Neuronal stem cell (in vitro differentiated cells): ENCODE results near the gene DLG3.
"Not testable (repeated sequence)": the region's sequence is repeated elsewhere in the genome, so short reads cannot be mapped to it uniquely, and the experiment has no call there.

Experiments
- DNase-seq: peaks from one replicate; pipeline ENCODE4 v3.0.0-alpha.2; 2013; ENCODE audit warnings: low spot score
- H2AFZ ChIP-seq: one replicate; pipeline ENCODE4 v1.6.1; 2013; ENCODE audit warnings: mild to moderate bottlenecking, low read length, inconsistent platforms
- H2AK5ac ChIP-seq: 2 replicates; pipeline ENCODE4 v1.6.1; 2013; ENCODE audit warnings: low read depth, mild to moderate bottlenecking, inconsistent platforms, low read length, moderate library complexity, mixed read lengths
- H2BK120ac ChIP-seq: 2 replicates; pipeline ENCODE4 v1.6.1; 2013; ENCODE audit warnings: low read depth, mild to moderate bottlenecking, inconsistent platforms, low read length, moderate library complexity, mixed read lengths
- H2BK12ac ChIP-seq: one replicate; pipeline ENCODE4 v1.6.1; 2013; ENCODE audit warnings: low read length, inconsistent platforms
- H2BK15ac ChIP-seq: 2 replicates; pipeline ENCODE4 v1.6.1; 2013; ENCODE audit warnings: mild to moderate bottlenecking, low read length, inconsistent platforms, mixed read lengths
- H2BK5ac ChIP-seq: one replicate; pipeline ENCODE4 v1.6.1; 2013; ENCODE audit warnings: inconsistent platforms, mild to moderate bottlenecking, low read length, moderate library complexity
- H3K14ac ChIP-seq: one replicate; pipeline ENCODE4 v1.6.1; 2013; ENCODE audit warnings: low read length, inconsistent platforms
- H3K18ac ChIP-seq: 2 replicates; pipeline ENCODE4 v1.6.1; 2013; ENCODE audit warnings: low read length, inconsistent platforms
- H3K23ac ChIP-seq: 2 replicates; pipeline ENCODE4 v1.6.1; 2013; ENCODE audit warnings: low read depth, mild to moderate bottlenecking, mixed read lengths, low read length, inconsistent platforms; ENCODE audit not compliant: poor library complexity
- H3K27ac ChIP-seq: replicated peaks from 3 replicates; pipeline ENCODE4 v1.5.1; 2013; ENCODE audit warnings: low read length, inconsistent platforms
- H3K27me3 ChIP-seq, 3 experiments: 2 replicates each; pipeline ENCODE4 v1.6.1; 2013; ENCODE audit warnings: low read length in 3 of 3, mild to moderate bottlenecking in 2 of 3, inconsistent platforms in 1 of 3, low read depth in 1 of 3, mixed read lengths in 1 of 3, moderate library complexity in 1 of 3; ENCODE audit not compliant: control insufficient read depth in 3 of 3, insufficient read depth in 3 of 3
- H3K36me3 ChIP-seq, 2 donors: replicated peaks in 1 of 2; 2 replicates each; pipeline ENCODE4 v1.6.1; 2013; ENCODE audit warnings: low read length in 2 of 2; ENCODE audit not compliant: control insufficient read depth in 2 of 2, insufficient read depth in 2 of 2
- H3K4ac ChIP-seq: 2 replicates; pipeline ENCODE4 v1.6.1; 2013; ENCODE audit warnings: inconsistent platforms, mild to moderate bottlenecking, low read length, moderate library complexity
- H3K4me1 ChIP-seq, 2 donors: 1 replicate in 1 of 2; 2 replicates in 1 of 2; pipeline ENCODE4 v1.6.1; 2013; ENCODE audit warnings: low read length in 2 of 2, low read depth in 1 of 2; ENCODE audit not compliant: control insufficient read depth in 2 of 2, insufficient read depth in 1 of 2
- H3K4me2 ChIP-seq: one replicate; pipeline ENCODE4 v1.6.1; 2013; ENCODE audit warnings: mild to moderate bottlenecking, low read length, inconsistent platforms; ENCODE audit not compliant: insufficient read depth, poor library complexity, severe bottlenecking
- H3K4me3 ChIP-seq, 2 donors: 2 replicates each; pipeline ENCODE4 v1.5.1; 2013; ENCODE audit warnings: low read length in 2 of 2, mild to moderate bottlenecking in 2 of 2, inconsistent platforms in 1 of 2, moderate library complexity in 1 of 2
- H3K79me1 ChIP-seq: one replicate; pipeline ENCODE4 v1.6.1; 2013; ENCODE audit warnings: low read depth, mild to moderate bottlenecking, inconsistent platforms, low read length, moderate library complexity
- H3K9ac ChIP-seq: one replicate; pipeline ENCODE4 v1.6.1; 2013; ENCODE audit warnings: mild to moderate bottlenecking, low read depth, low read length, inconsistent platforms; ENCODE audit not compliant: poor library complexity
- H3K9me3 ChIP-seq, 2 donors: replicated peaks in 1 of 2; 2 replicates each; pipeline versions ENCODE3 to v1.6.1; 2013; ENCODE audit warnings: low read length in 2 of 2, mild to moderate bottlenecking in 2 of 2, inconsistent platforms in 1 of 2, low read depth in 1 of 2, mixed read lengths in 1 of 2, moderate library complexity in 1 of 2; ENCODE audit not compliant: control insufficient read depth in 2 of 2, insufficient read depth in 1 of 2
- H4K8ac ChIP-seq: one replicate; pipeline ENCODE4 v1.6.1; 2013; ENCODE audit warnings: low read depth, mild to moderate bottlenecking, inconsistent platforms, low read length, moderate library complexity
- H4K91ac ChIP-seq: one replicate; pipeline ENCODE4 v1.6.1; 2013; ENCODE audit warnings: low read length, low read depth, mild to moderate bottlenecking, inconsistent platforms; ENCODE audit not compliant: poor library complexity
- WGBS, 2 donors: extraction: QIAGEN DNeasy Blood & Tissue Kit; methylation state at CpG; one replicate each; pipeline ENCODE4 v1.1.7; 2013; ENCODE audit warnings: missing lambda C conversion rate in 2 of 2, mixed read lengths in 1 of 2; ENCODE audit not compliant: insufficient read length in 2 of 2, insufficient replicate concordance in 1 of 2; ENCODE audit errors: extremely low coverage in 2 of 2; 5-methylcytosine and 5-hydroxymethylcytosine counted together

The DLG3 gene

DNA sequence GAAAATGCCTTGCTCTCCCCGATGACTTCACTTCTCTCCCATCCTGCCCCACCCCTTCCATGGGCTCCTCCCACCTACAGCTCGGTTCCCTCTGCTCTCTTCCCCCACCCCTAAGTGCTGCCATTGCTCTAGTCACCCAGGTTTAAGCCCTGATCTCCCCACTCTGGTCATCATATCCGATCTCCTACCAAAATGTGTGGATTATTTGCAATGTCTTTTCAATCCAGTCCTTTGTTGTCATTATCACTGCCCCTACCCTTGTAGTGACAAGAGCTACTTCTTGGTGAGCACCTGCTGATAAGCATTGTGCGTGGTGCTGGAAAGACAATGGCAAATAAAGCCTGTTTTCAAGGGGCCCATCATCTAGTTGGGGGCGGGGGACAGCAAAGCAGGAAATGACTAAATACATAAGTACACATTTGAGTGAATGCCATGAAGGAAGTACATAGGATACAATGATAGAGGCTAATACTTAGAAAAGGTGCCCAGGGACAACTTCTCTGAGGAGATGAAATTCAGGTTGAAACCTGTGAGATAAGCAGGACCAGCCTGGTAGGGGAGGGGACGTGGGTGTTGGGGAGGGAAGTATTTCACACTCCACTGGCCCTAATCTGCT lies 63.8 kb downstream of the DLG3 start:
- Histone ChIP-seq H3K79me1 (no peaks in the 10 kb centered on the region), H3K9me3 (no peaks in the 10 kb centered on the region), H3K27me3 (no peaks in the 10 kb centered on the region), H2AK5ac (no peak overlapping the region), H3K4me3 (no peak overlapping the region), H3K4ac (no peak overlapping the region), H4K8ac (no peak overlapping the region), H3K9ac (no peak overlapping the region), H3K14ac (no peak overlapping the region), H3K18ac (no peak overlapping the region), H2BK15ac (no peak overlapping the region), H2BK5ac (no peak overlapping the region), H3K36me3 (peaks cover 0 to 19% of the 10 kb centered on the region in 2 donors), H3K4me2 (no peak overlapping the region), H2AFZ (no peak overlapping the region), H2BK12ac (no peak overlapping the region), H4K91ac (no peak overlapping the region), H3K4me1 (no peaks in the 10 kb centered on the region), H3K27ac (no peak overlapping the region), H2BK120ac (no peak overlapping the region), H3K23ac (no peak overlapping the region)
- no CpG with 5 or more reads among the region's 6 CpGs for WGBS, 2 donors
- no peak for DNase-seq

DNA sequence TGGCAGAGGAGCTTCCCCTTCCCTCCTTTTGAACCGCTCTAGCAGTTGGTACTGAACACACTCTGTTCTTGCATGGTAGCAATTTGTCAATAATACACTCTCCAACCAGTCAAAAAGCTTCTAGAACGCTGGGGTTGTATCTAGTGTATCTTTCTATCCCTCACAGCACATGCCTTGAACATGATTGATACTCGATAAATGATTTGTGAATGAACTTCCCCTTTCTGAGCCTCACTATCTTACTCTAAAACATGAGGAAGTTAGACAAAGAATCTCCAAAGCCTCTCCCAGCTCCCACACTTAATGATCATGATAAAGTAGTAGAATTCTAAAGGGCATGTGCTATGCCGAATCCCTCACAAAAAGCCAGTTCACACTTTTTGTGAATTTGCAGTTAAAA lies 64.4 kb downstream of the DLG3 start:
- no peaks in the 10 kb centered on the region for H3K27me3 ChIP-seq
- H2BK15ac ChIP-seq: no peak overlapping the region
- H3K18ac ChIP-seq: no peak overlapping the region
- H3K4ac ChIP-seq: no peak overlapping the region
- WGBS, 2 donors: no CpG with 5 or more reads among the region's 4 CpGs
- no peak for DNase-seq
- no peak overlapping the region for H2BK120ac ChIP-seq
- H2BK5ac ChIP-seq: no peak overlapping the region
- H3K79me1 ChIP-seq: no peaks in the 10 kb centered on the region
- no peak overlapping the region for H3K23ac ChIP-seq
- H3K9me3 ChIP-seq: no peaks in the 10 kb centered on the region
- H3K14ac ChIP-seq: no peak overlapping the region
- no peak overlapping the region for H4K8ac ChIP-seq
- no peaks in the 10 kb centered on the region for H3K4me1 ChIP-seq
- H2BK12ac ChIP-seq: no peak overlapping the region
- no peak overlapping the region for H2AK5ac ChIP-seq
- peaks cover 0 to 12% of the 10 kb centered on the region in 2 donors for H3K36me3 ChIP-seq
- no peak overlapping the region for H3K27ac ChIP-seq
- H3K4me2 ChIP-seq: no peak overlapping the region
- H2AFZ ChIP-seq: no peak overlapping the region
- H4K91ac ChIP-seq: no peak overlapping the region
- no peak overlapping the region for H3K4me3 ChIP-seq
- no peak overlapping the region for H3K9ac ChIP-seq

DNA sequence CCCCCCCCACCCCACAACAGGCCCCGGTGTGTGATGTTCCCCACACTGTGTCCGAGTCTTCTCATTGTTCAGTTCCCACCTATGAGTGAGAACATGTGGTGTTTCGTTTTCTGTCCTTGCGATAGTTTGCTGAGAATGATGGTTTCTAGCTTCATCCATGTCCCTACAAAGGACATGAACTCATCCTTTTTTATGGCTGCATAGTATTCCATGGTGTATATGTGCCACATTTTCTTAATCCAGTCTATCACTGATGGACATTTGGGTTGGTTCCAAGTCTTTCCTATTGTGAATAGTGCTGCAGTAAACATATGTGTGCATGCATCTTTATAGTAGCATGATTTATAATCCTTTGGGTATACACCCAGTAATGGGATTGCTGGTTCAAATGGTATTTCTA lies 70.6 kb downstream of the DLG3 start:
- WGBS, 2 donors: no CpG with 5 or more reads among the region's 4 CpGs
- H3K27me3 ChIP-seq, H3K79me1 ChIP-seq: not testable (repeated sequence)

DNA sequence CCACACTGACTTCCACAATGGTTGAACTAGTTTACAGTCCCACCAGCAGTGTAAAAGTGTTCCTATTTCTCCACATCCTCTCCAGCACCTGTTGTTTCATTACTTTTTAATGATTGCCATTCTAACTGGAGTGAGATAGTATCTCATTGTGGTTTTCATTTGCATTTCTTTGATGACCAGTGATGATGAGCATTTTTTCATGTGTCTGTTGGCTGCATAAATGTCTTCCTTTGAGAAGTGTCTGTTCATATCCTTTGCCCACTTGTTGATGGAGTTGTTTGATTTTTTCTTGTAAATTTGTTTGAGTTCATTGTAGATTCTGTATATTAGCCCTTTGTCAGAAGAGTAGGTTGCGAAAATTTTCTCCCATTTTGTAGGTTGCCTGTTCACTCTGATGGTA lies 71.1 kb downstream of the DLG3 start:
- not testable (repeated sequence) for H3K18ac ChIP-seq, H2BK5ac ChIP-seq, H2AFZ ChIP-seq, H3K14ac ChIP-seq, H2BK15ac ChIP-seq, H2BK120ac ChIP-seq, H3K4me1 ChIP-seq, H2BK12ac ChIP-seq, H3K79me1 ChIP-seq, H4K8ac ChIP-seq, H3K9ac ChIP-seq, H3K4ac ChIP-seq, DNase-seq, H3K9me3 ChIP-seq, H3K23ac ChIP-seq, H3K27me3 ChIP-seq, H3K4me2 ChIP-seq, H4K91ac ChIP-seq, H2AK5ac ChIP-seq, H3K36me3 ChIP-seq, H3K27ac ChIP-seq, H3K4me3 ChIP-seq
- no CpG with 5 or more reads among the region's 1 CpG for WGBS, 2 donors

More for the DNA sequence above, 70.6 kb downstream of the DLG3 start:
- not testable (repeated sequence) for H3K4ac ChIP-seq, H3K9me3 ChIP-seq, H4K8ac ChIP-seq, H3K14ac ChIP-seq, H3K23ac ChIP-seq, H2AFZ ChIP-seq, H4K91ac ChIP-seq, H3K36me3 ChIP-seq, H3K4me1 ChIP-seq, H3K27ac ChIP-seq, H2BK5ac ChIP-seq, H3K9ac ChIP-seq, H3K4me2 ChIP-seq, H2AK5ac ChIP-seq, H3K4me3 ChIP-seq, H2BK12ac ChIP-seq, H3K18ac ChIP-seq, DNase-seq, H2BK15ac ChIP-seq, H2BK120ac ChIP-seq
